ENCODE data around the gene DIPK1B.

The DIPK1B gene

DNA sequence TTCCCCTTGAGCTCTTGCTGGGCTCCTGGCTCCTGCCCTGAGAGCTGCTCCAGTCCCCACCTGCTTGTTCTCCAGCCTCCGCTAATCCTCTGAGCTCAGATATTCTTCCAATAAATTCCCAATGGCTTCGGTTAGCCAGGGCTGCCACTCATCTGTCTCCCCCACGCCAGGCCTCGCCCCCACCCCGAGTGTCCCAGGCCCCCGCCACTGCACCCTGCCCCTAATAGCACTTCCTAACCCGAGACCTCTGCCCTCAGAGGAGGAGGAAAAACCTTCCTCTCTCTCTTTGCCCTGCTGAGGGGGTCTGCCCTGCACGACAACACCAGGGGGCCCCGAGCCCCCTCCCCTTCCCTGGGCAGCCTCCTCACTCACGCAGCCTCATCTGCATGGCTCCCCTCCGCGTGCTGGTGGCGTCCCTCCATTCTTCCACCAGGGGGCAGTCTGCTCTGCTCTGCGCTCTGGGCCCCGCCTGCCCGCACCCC lies 57.4 kb downstream of the DIPK1B start:
- DNase-seq (ENCODE audit: low read depth in 2 of 2), result no peak

DNA sequence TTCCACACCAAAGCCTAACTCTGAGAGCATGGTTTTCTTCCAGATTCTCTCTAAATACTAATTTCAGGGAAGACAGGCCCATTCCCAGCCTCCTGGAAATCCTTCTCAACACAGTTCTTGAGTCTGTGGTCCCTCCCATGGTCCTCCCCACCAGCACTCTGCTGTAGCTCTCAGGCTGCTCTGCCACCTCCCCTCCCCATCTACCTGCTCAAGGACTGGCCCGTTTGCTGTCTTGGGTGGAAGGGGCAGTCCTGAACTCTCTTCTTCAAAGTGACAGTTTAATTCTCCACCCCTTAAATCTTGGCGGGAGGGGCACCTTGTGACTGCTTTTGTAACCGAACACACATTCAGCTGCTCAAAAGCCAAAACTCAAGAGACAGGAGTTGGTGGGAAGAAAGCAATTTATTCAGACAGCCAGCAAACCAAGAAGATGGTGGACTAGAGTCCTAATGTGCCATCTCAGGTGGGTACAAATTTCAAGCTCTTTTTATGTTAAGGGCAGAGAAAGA lies 59.6 kb downstream of the DIPK1B start:
- DNase-seq (ENCODE audit: low read depth in 2 of 2), result no peak

DNA sequence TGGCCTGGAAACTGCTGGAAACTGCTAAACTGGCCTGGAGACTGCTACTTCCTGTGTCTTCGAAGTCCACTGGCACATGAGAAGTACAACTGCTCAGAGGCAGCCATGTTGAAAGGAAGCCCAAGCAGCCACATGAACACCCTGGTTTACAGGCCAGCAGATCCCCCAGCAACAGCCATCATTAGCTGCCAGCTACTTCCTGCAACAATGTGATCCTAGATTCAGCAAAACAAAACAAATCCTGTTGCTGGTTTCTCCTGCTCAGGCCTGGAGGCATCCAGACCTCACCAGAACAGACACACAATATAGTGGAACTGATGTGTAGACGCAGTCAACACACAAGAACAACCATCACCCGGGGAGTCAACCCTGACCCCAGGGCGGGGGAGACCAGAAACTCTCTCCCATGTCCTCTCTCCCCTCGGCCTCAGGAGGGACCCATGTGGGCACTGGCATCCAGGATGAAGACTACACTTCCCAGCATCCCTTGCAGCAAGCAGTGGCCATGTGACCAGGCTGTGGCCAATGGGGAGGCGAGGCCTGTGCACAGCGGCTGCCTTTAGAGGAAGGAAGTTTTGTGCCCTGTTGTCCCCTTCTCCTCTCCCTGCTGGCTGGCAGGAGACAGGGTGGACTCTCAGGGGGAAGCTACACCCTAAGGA lies 61.1 kb downstream of the DIPK1B start:
- no peak for DNase-seq (ENCODE audit: low read depth in 2 of 2)
